GM23338 (cell line): ENCODE data around the gene AUH. TPM values are rescaled to one million over a fixed set of nuclear protein-coding genes. Genes with fewer than 3 reads are reported as not detected.

Experiments used
- CREB1 ChIP-seq: fragments of 250-450 bp; sonication (Bioruptor Pico); IDR thresholded peaks from 2 replicates; pipeline ENCODE4 v1.5.0; 2020; ENCODE audit warnings: low read depth, mild to moderate bottlenecking, moderate library complexity
- EZH2 ChIP-seq: fragments of 200-600 bp; sonication (generic); IDR thresholded peaks from one replicate; pipeline ENCODE4 v1.8.0; 2017; ENCODE audit warnings: antibody characterized with exemption, mild to moderate bottlenecking, low read depth; ENCODE audit not compliant: unreplicated experiment
- NANOG ChIP-seq: IDR thresholded peaks from 2 replicates; pipeline ENCODE4 v1.6.1; 2016; ENCODE audit warnings: antibody characterized with exemption, borderline replicate concordance
- REST ChIP-seq: IDR thresholded peaks from one replicate; pipeline ENCODE4 v1.6.1; 2018; ENCODE audit warnings: antibody characterized with exemption; ENCODE audit not compliant: unreplicated experiment
- ZNF331 ChIP-seq: fragments of 250-450 bp; sonication (Bioruptor Pico); IDR thresholded peaks from 2 replicates; pipeline ENCODE4 v1.5.0; 2020; ENCODE audit warnings: low read depth, mild to moderate bottlenecking, moderate library complexity
- ZNF462 ChIP-seq: fragments of 250-450 bp; sonication (Bioruptor Pico); IDR thresholded peaks from 2 replicates; pipeline ENCODE4 v1.5.0; 2020; ENCODE audit warnings: mild to moderate bottlenecking, moderate library complexity
- polyA plus RNA-seq: library from polyadenylated mRNA; unstranded; fragments of >200 nt; fragmentation: Nextera tagmentation; extraction: Ambion mirVana; gene quantifications from 2 replicates; pipeline ENCODE4 v1.2.1, GENCODE V29; 2016
- total RNA-seq: library from RNA; depleted of rRNA; stranded (reverse); fragments of >200 nt; shearing (Covaris generic); gene quantifications from 2 replicates; pipeline ENCODE4 v1.2.3, GENCODE V29; 2014

AUH gene
- total and polyA plus RNA-seq, 2 experiments from 2014 or later, result 28.8 to 34.2 TPM

- TF ChIP-seq REST (no peak), CREB1 (CRISPR knock-in tag) (no peak), ZNF462 (CRISPR knock-in tag) (no peak), EZH2 (no peak), ZNF331 (CRISPR knock-in tag) (no peak), NANOG (no peak)
Measured at GRCh38 chr9:91188719-91189590, 172.8 kb downstream of the AUH start (continued).
